AG10803 (cell line): ENCODE data around the gene STK17A.

Experiments used
- DNase-seq: peaks from one replicate; pipeline ENCODE4 v3.0.0; 2010; ENCODE audit warnings: low read depth
- H3K4me3 ChIP-seq: 2 replicates; pipeline ENCODE4 v1.5.1; 2011; ENCODE audit warnings: mild to moderate bottlenecking, low read length, control low read depth
- CTCF ChIP-seq: conservative IDR thresholded peaks from 2 replicates; pipeline ENCODE4 v1.5.1; 2011; ENCODE audit warnings: mild to moderate bottlenecking, low read length, control low read depth, inconsistent platforms

The STK17A gene

GRCh38 chr7:43538404-43538771 lies 44.5 kb upstream of the STK17A start:
- H3K4me3 ChIP-seq = no peak overlapping the region
- TF ChIP-seq CTCF = no peak
- DNase-seq = no peak

- TF ChIP-seq CTCF = no peak
- no peak overlapping the region for H3K4me3 ChIP-seq
- no peak for DNase-seq
Observed at GRCh38 chr7:43540471-43540870, 42.4 kb upstream of the STK17A start.

GRCh38 chr7:43542716-43543115 lies 40.2 kb upstream of the STK17A start:
- no peak overlapping the region for H3K4me3 ChIP-seq
- TF ChIP-seq CTCF = no peak

GRCh38 chr7:43546231-43546630 lies 36.7 kb upstream of the STK17A start:
- no peak overlapping the region for H3K4me3 ChIP-seq
- no peak for DNase-seq
- TF ChIP-seq CTCF = no peak

More at GRCh38 chr7:43542716-43543115, 40.2 kb upstream of the STK17A start:
- no peak for DNase-seq

- DNase-seq = no peak
- no peak overlapping the region for H3K4me3 ChIP-seq
- no peak for TF ChIP-seq CTCF
Observed at GRCh38 chr7:43550427-43550826, 32.5 kb upstream of the STK17A start.

- H3K4me3 ChIP-seq = no peak overlapping the region
- TF ChIP-seq CTCF = no peak
- DNase-seq = no peak
Observed at GRCh38 chr7:43552122-43552521, 30.8 kb upstream of the STK17A start.

GRCh38 chr7:43553999-43554398 lies 28.9 kb upstream of the STK17A start:
- DNase-seq = peak; percentile 69
- H3K4me3 ChIP-seq = no peak overlapping the region
- TF ChIP-seq CTCF = no peak
